Stimulated activated CD8-positive, alpha-beta memory T cell treated with anti-CD3 and anti-CD28 coated beads, Interleukin-4, amount 100 ng/mL, for 48 hours (primary cell): ENCODE results near the gene PPP1R26.
A peak's percentile ranks its signal among the peaks of the same experiment; 100 is the strongest.
"Not testable (repeated sequence)": the region's sequence is repeated elsewhere in the genome, so short reads cannot be mapped to it uniquely, and the experiment has no call there.

Experiments
- DNase-seq: peaks from one replicate; pipeline ENCODE4 v3.0.0-alpha.2; 2020

Gene PPP1R26

GRCh38 chr9:135479469-135480052 is at the start of gene PPP1R26:
Gene PPP1R26 (plus strand): TSS chr9:135479782. CDS start chr9:135484511, 4,729 bp downstream.
- no peak for DNase-seq

GRCh38 chr9:135437259-135437658 is 42.3 kb upstream of the PPP1R26 start:
- DNase-seq, result no peak

GRCh38 chr9:135437696-135438095 is 41.9 kb upstream of the PPP1R26 start:
- DNase-seq, result not testable (repeated sequence)

GRCh38 chr9:135438581-135439232 is 40.9 kb upstream of the PPP1R26 start:
- DNase-seq, result peak; percentile 66

- not testable (repeated sequence) for DNase-seq
Observed at GRCh38 chr9:135439514-135439913, 40.1 kb upstream of the PPP1R26 start.

GRCh38 chr9:135439916-135440315 is 39.7 kb upstream of the PPP1R26 start:
- no peak for DNase-seq

- DNase-seq, result no peak
Observed at GRCh38 chr9:135440620-135441019, 39.0 kb upstream of the PPP1R26 start.

- not testable (repeated sequence) for DNase-seq
Observed at GRCh38 chr9:135441105-135442071, 38.2 kb upstream of the PPP1R26 start.

- DNase-seq, result no peak
Observed at GRCh38 chr9:135442075-135442474, 37.5 kb upstream of the PPP1R26 start.

GRCh38 chr9:135443797-135444425 is 35.7 kb upstream of the PPP1R26 start:
- DNase-seq, result no peak

GRCh38 chr9:135447126-135447525 is 32.5 kb upstream of the PPP1R26 start:
- DNase-seq, result no peak

GRCh38 chr9:135448663-135449100 is 30.9 kb upstream of the PPP1R26 start:
- no peak for DNase-seq

- not testable (repeated sequence) for DNase-seq
Observed at GRCh38 chr9:135449532-135449931, 30.1 kb upstream of the PPP1R26 start.

GRCh38 chr9:135450956-135451355 is 28.6 kb upstream of the PPP1R26 start:
- DNase-seq, result no peak

- not testable (repeated sequence) for DNase-seq
Observed at GRCh38 chr9:135451909-135452308, 27.7 kb upstream of the PPP1R26 start.

- DNase-seq, result no peak
Observed at GRCh38 chr9:135454737-135455136, 24.8 kb upstream of the PPP1R26 start.

GRCh38 chr9:135455401-135456030 is 24.1 kb upstream of the PPP1R26 start:
- DNase-seq, result no peak

GRCh38 chr9:135456436-135457104 is 23.0 kb upstream of the PPP1R26 start:
- DNase-seq, result no peak

- DNase-seq, result not testable (repeated sequence)
Observed at GRCh38 chr9:135458478-135458877, 21.1 kb upstream of the PPP1R26 start.

GRCh38 chr9:135461936-135462335 is 17.6 kb upstream of the PPP1R26 start:
- DNase-seq, result no peak

GRCh38 chr9:135463140-135463539 is 16.4 kb upstream of the PPP1R26 start:
- DNase-seq, result no peak

GRCh38 chr9:135464181-135464580 is 15.4 kb upstream of the PPP1R26 start:
- DNase-seq, result no peak
